ENCODE results near the gene ARHGAP21. TPM values are rescaled to one million over a fixed set of nuclear protein-coding genes. Genes with fewer than 3 reads are reported as not detected.

The ARHGAP21 gene
- total and polyA plus RNA-seq, 9 of the 15 experiments (the other 6 are each of a cell fraction or from before 2014, with no cell fraction given) = 13.6 to 145 (median 60.8) TPM

- ATAC-seq = no peak
- ChIA-PET POLR2A (interaction anchor here (0.6 to 1.0 kb wide), 3 partner anchors 20 to 137 kb away, joined by 3 read pairs; no protein-coding TSS in a partner anchor), CTCF (ENCODE audit: low intra/inter-chr PET ratio) (no interaction called here)
- no peaks in the 10 kb centered on the region for H4K20me1 ChIP-seq (replicated peaks; ENCODE audit: control insufficient read depth, insufficient read depth, low read length)
- 96% methylated on average over 7 of the region's 7 CpGs for WGBS (ENCODE audit: insufficient coverage, low coverage, missing lambda C conversion rate)
- H3K4me2 ChIP-seq (ENCODE audit: insufficient read depth, low read length) = no peak overlapping the region
- H3K9ac ChIP-seq (ENCODE audit: insufficient read depth in 1 of 2, low read depth in 2 of 2, low read length in 2 of 2) = no peak overlapping the region
- in situ Hi-C loops (cut with MboI) (no loop called here), intact Hi-C loops (cut with micrococcal nuclease) (no loop called here)
- H3K27ac ChIP-seq (ENCODE audit: extremely low read depth, low read depth, low read length) = no peak overlapping the region
- H3K79me2 ChIP-seq (ENCODE audit: control insufficient read depth, insufficient read depth, low read length) = no peaks in the 10 kb centered on the region
- no peaks in the 10 kb centered on the region for H3K27me3 ChIP-seq (ENCODE audit: control insufficient read depth in 2 of 2, insufficient read depth in 2 of 2, low read length in 2 of 2)
- FAIRE-seq = no peak
- H3K9me3 ChIP-seq (replicated peaks; ENCODE audit: control insufficient read depth, insufficient read depth, low read depth, low read length) = no peaks in the 10 kb centered on the region
- H3K4me1 ChIP-seq (replicated peaks in 1 of 2; ENCODE audit: control insufficient read depth in 2 of 2, insufficient read depth in 2 of 2, low read length in 2 of 2) = no peaks in the 10 kb centered on the region
- no peaks in the 10 kb centered on the region for H3K9me1 ChIP-seq (ENCODE audit: control insufficient read depth, insufficient read depth, low read length)
- no peak for DNase-seq (ENCODE audit: extremely low read depth in 1 of 4, low spot score in 3 of 4)
- peaks cover 93% of the 10 kb centered on the region for H3K36me3 ChIP-seq (ENCODE audit: control insufficient read depth, insufficient read depth, low read length)
- H3K4me3 ChIP-seq = no peak overlapping the region
- no peak overlapping the region for H2AFZ ChIP-seq (ENCODE audit: low read depth, low read length)
- BruUV-seq (replicated peaks) = no TSS peak
- TF ChIP-seq ELK3 (CRISPR knock-in tag; IDR thresholded peaks at IDR 0.05) = no peak
- TF ChIP-seq, protein P1, sequence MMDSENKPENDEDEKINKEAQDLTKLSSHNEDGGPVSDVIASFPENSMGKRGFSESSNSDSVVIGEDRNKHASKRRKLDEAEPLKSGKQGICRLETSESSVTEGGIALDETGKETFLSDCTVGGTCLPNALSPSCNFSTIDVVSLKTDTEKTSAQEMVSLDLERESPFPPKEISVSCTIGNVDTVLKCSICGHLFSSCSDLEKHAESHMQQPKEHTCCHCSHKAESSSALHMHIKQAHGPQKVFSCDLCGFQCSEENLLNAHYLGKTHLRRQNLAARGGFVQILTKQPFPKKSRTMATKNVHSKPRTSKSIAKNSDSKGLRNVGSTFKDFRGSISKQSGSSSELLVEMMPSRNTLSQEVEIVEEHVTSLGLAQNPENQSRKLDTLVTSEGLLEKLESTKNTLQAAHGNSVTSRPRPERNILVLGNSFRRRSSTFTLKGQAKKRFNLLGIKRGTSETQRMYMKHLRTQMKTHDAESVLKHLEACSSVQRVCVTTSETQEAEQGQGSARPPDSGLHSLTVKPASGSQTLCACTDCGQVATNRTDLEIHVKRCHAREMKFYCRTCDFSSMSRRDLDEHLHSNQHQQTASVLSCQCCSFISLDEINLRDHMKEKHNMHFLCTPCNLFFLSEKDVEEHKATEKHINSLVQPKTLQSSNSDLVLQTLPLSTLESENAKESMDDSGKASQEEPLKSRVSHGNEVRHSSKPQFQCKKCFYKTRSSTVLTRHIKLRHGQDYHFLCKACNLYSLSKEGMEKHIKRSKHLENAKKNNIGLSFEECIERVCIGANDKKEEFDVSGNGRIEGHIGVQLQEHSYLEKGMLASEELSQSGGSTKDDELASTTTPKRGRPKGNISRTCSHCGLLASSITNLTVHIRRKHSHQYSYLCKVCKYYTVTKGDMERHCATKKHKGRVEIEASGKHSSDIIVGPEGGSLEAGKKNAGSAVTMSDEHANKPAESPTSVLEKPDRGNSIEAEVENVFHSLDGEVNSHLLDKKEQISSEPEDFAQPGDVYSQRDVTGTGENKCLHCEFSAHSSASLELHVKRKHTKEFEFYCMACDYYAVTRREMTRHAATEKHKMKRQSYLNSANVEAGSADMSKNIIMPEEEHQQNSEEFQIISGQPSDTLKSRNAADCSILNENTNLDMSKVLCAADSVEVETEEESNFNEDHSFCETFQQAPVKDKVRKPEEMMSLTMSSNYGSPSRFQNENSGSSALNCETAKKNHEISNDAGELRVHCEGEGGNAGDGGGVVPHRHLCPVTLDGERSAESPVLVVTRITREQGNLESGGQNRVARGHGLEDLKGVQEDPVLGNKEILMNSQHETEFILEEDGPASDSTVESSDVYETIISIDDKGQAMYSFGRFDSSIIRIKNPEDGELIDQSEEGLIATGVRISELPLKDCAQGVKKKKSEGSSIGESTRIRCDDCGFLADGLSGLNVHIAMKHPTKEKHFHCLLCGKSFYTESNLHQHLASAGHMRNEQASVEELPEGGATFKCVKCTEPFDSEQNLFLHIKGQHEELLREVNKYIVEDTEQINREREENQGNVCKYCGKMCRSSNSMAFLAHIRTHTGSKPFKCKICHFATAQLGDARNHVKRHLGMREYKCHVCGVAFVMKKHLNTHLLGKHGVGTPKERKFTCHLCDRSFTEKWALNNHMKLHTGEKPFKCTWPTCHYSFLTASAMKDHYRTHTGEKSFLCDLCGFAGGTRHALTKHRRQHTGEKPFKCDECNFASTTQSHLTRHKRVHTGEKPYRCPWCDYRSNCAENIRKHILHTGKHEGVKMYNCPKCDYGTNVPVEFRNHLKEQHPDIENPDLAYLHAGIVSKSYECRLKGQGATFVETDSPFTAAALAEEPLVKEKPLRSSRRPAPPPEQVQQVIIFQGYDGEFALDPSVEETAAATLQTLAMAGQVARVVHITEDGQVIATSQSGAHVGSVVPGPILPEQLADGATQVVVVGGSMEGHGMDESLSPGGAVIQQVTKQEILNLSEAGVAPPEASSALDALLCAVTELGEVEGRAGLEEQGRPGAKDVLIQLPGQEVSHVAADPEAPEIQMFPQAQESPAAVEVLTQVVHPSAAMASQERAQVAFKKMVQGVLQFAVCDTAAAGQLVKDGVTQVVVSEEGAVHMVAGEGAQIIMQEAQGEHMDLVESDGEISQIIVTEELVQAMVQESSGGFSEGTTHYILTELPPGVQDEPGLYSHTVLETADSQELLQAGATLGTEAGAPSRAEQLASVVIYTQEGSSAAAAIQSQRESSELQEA (IDR thresholded peaks at IDR 0.05; ENCODE audit: low read depth) = no peak
- no peak for TF ChIP-seq FOXK2 (conservative IDR thresholded peaks at IDR 0.05 in 1 of 2, IDR thresholded peaks at IDR 0.05 in 1 of 2; ENCODE audit: low read depth in 2 of 2)
- no peak for TF ChIP-seq ZNF717 (CRISPR knock-in tag; IDR thresholded peaks at IDR 0.05)
- no peak for TF ChIP-seq ZNF766 (CRISPR knock-in tag; conservative IDR thresholded peaks at IDR 0.05)
- TF ChIP-seq MAZ (CRISPR knock-in tag; conservative IDR thresholded peaks at IDR 0.05 in 1 of 2, IDR thresholded peaks at IDR 0.05 in 1 of 2) = no peak
- no peak for TF ChIP-seq ZNF184 (CRISPR knock-in tag; IDR thresholded peaks at IDR 0.05)
- TF ChIP-seq MXI1 (IDR thresholded peaks at IDR 0.05; ENCODE audit: low read depth, low read length) = no peak
- no peak for TF ChIP-seq ZHX1 (conservative IDR thresholded peaks at IDR 0.05; ENCODE audit: low read length)
Measured at GRCh38 chr10:24597426-24597825, 126.3 kb downstream of the ARHGAP21 start.
